HG03108 (cell line): ENCODE measurements around the gene ANTXR1.

ENCODE experiments used
- ATAC-seq: cut with Tn5 transposase; IDR thresholded peaks from one replicate; pipeline ENCODE4 v1.9.1; 2021; ENCODE audit warnings: moderate library complexity; ENCODE audit not compliant: unreplicated experiment

ANTXR1 gene

DNA sequence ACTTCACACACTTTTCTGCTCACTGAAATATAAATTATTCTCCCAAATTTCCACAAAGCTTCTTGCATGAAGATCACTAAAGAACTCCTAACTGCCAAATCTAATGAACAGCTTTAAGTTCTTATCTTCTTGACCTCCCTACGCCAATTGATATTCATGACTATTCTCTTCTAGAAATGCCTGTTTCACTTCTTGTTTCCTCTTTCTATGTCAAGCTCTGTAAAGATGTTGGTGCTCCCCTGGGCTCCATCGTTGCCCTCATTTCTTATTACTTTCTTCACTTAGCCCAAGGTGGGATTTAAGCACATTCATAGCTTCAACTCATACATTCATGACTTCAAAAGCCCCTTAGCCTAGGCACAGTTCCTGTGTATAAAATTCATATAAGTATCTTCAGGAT is 9.2 kb upstream of the ANTXR1 start:
- ATAC-seq, result no peak

DNA sequence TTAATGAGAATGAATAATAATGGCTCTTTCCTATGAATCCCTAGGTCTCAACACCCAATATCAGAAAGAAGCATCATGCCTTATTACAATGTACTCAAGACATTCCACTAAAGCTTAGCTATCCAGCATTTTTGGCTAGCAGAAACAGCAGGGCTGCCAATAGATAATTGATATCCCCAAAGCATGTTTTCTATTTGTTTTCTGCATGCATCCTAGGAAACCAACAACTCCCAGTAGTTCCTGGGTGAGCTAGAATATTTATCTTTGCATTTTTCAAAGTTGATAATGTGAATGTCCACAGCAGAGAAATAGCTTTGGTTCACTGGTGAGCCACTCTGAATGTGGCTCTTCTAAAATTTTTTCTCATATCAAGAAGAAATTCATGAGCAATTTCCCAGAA is 5.8 kb upstream of the ANTXR1 start:
- ATAC-seq, result no peak

DNA sequence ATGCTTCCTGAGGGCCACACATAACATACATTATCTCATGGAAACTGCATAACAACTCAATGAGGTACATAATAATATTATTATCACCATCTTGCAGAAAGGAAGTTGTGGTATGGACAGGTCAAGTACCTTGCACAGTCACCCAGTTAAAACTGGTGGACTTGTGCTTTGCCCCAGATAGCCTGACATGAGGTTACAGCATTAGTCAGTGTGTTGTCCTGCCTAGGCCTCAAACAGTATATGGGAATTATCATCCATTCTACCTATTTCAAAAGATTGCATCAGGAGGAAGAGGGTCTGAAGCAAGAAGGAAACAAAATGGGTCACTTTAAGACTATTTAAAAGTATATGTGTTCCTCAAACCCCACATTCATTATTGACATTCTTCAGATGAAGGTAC is 5.4 kb upstream of the ANTXR1 start:
- ATAC-seq, result no peak

DNA sequence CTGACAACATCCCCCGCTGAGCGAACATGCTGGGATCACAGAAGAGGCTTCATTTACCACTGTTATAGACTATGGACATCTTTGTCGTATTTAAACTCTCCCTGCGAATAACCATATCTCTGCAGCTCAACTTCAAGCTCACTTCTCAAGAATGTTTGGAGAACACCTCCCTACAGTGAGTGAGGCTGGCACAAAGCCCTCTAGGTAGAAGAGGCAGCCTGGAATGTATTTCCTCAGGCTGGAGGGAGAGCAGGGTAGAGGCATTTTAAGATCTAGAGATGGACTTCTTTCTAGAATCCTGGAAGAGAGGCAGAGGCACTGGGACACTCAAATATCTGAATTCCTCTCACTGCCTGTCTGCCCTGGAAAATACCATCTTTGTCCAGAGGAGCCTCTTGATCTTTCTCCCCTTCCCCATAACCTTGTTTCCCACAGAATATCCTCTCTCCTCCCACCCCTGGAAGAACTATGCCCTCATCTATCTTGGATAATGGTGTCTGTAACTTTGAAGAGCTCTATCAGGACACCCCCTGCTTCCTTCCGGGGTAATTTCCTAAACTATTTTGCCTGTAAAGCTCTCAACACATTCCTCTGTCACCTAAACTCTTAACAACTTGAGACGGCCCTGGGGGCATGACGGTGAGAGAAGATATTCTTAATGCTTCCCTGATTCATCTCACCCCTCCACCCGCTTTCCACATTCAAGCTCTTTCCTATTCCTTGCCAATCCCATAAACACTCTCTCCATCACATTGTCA is 2.4 kb upstream of the ANTXR1 start:
- no peak for ATAC-seq

DNA sequence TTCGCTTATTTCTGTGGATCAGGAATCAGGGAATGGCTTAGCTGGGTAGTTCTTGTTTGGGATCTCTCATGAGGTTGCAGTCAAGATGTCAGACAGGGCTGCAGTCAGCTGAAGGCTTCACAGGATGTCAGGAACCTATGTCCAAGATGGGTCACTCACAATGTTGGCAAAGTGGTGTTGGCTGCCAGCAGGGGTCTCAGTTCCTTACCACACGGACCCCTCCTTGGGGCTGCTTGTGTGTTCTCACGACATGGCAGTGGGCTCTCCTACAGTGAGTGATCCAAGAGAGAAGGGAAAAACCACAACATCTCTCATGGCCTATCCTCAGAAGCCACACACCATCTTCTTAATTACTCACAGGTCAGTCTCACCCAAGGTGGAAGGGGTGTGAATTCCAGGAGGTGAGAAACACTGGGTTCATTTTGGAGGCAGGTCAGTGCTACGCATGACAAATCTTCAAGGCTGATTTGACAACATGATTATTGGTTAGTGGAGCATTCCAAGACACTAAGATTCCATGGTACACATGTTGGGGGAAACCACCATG is 1.3 kb upstream of the ANTXR1 start:
- ATAC-seq, result no peak

DNA sequence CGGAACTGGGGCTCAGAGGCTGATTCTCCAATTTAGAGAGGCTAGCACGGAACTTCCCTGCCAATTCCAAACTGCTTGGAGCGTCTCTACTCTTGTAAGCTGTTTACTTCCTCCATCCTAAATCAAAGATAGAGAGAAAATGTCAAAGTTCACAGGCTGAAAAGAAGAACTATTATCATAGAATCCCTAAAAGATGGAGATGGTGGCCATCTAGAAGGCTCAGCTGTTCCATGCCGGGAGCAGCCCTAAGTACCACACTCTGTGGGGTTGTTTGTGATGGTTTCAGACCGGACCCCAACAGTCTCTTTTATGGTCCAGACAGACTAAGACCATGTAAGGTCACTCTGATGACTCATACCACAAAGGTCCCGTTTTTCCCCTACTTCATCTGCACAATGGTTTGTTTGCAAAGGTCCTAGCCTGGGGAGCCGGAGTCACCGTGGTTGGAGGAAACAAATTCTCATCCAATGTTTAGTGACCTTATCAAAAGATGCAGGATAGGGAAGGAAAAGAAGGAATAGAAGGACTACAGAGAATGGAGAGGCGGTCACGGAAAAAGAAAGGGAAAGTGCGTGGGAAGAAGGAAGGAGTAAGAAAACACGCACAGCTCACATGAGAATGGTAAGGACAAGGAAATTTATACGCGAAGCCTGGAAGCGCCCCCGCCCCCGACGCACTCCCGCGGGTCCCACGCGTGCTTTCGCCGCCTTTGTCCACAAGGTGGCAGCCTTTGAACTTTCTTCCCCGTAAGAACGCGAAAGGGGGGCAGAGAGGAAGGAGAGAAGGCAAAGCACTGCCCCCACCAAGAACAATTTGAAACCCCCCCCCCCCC is 453 bp upstream of the ANTXR1 start:
- ATAC-seq, result no peak

DNA sequence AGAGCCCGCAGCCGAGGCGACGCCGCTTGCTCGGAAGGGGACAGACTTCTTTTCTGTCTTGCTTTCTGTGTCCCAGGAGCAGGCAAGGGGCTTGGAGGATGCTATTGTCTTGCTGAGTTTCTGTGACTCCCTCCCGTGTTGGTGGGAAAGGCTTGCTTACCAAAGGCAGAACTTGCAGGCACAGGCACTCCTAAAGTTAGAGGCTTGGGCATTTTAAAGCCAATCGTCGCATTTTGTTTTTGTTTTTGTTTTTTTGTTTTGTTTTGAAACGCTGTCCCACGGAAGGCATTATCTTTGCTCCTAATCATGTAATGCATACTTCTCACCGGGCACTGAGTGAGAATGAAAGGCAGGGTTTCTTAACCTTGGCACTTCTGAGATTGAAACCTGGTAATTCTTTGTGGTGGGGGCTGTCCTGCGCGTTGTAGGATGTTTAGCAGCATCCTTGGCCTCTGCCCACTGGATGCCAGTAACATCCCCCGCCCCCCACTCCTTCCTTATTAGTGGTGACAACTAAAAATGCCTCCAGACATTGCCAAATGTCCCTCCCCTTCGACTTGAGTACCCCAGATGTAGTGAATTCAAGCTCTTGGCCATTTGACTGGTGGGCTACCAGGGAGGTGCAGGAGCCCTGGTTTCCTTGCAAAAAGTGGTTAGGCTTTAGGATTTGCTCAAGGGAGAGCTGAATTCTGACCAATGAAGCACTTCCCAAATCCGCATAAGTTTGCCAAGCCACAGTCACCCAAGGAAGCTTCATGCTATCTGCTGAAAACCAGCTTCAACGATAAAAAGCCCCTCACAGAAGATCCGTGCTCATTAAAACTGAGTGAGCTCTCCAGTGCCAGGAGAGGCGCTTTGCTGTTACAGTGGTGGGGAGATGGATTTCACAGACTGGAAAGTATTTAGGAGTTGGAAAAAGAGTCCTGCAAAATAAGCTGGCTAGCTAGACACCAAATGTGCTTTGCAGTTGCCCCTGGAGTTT is 1.2 kb downstream of the ANTXR1 start:
- no peak for ATAC-seq

DNA sequence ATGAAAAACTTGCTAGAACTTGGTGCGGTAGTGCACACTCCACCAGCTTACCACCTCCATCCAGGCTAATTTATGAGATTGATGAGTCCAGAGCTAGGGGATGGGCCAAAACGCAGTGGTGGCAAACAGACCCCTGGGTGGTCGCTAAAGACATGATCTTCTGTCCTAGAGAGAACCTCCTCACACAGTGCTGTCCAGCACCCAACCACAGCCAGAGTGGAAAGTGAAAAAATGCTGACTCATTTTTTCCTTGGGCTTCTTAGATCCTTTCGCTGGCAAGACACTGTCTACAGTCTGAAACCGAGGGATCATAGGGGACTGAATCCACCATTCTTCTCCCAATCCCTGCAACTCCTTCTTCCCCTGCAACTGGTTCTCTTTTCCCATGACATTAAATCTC is 4.1 kb downstream of the ANTXR1 start:
- ATAC-seq, result no peak

DNA sequence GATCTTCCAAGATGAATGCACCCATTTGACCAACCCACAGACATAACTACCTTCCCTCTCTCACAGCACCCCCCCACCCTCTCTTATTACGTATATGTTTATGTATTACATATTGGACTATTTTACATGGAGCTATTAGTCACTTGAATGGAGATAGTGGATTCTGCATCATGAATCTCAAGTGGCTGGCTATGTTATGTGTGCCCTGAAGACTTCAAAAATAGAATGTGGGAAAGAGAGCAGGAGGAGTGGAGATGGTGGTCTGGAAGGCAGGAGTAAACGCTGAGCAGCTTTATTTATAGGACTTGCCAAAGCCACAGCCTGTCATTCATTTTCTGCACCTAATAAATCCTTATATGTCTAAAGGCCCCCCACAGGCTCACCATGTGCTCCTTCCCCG is 4.9 kb downstream of the ANTXR1 start:
- ATAC-seq, result no peak

DNA sequence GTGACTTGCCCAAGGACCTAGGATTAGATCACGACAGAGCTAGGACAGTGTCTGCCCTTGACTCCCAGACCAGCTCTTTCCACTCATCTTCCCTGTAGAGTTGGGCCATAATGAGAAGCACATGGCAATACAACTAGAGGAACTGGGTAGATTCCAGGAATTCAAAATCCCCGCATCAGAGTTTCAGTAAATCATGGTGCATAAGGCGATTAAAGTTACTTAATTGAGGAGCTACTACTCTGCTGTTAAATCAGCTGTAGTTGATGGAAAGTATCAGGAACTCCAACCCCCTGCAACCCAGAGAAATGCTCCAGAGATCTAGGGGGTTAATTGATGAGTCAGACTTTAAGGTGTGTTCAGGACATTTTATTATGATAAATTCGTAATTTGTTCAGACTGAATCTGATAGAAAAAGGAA is 5.7 kb downstream of the ANTXR1 start:
- no peak for ATAC-seq

DNA sequence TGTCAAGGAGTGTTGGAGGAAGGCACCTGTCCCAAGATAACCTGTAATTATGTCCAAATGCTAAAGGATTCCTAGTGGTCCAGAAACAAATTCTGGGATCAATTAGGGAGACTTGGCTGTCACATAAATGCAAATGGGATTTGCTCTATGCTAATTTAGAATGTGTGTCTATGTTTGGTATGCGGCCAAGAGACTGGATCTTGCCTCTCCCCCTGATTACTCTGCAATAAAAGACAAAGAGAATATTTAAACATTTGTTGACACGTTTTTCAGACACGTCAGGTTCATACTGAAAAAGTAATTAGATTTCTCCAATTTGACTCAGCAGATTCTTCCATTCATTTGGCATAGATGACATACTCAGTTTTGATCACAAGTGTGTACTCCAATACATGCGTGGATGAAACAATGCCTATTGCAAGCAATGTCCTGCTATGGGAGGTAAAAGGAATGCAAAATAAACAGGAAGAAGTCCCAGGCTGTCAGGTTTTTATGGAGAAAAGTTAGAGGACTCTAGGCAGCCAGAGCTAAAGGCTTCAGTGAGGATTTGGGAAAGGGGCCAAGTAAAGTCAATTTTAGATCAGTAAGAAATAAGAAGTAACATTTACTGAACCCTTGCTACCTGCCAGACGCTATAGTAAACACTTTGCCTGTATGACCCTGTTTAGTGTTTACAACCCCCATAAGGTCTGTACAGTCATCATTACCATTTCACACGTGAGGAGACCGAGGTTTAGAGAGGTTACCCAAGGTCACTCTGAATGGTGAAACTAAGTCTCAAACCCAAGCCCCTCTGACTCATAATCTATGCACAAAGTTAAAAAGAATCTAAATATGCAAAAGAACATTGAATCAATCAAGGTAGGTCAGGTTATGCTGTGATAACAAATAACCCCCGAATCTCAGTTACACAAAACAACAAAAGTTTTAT is 7.8 kb downstream of the ANTXR1 start:
- no peak for ATAC-seq

DNA sequence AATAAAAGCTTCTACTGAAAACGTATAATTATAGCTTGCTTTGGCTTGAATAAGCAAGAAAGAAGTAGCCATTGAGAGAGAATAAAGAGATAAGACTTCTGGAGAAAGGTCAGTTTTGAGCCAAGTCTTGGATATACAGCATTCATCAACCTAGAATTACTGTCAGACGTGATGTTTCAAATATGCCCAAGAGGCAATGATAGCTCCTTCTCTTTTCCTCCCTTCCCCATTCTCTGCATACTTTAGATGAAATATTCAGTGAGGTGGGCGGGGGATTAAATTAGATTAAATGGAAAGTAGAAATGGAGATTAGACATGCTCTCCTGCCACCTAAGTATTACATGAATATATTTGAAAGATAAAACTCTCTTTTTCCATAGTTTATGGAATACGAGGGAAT is 8.7 kb downstream of the ANTXR1 start:
- ATAC-seq, result no peak

DNA sequence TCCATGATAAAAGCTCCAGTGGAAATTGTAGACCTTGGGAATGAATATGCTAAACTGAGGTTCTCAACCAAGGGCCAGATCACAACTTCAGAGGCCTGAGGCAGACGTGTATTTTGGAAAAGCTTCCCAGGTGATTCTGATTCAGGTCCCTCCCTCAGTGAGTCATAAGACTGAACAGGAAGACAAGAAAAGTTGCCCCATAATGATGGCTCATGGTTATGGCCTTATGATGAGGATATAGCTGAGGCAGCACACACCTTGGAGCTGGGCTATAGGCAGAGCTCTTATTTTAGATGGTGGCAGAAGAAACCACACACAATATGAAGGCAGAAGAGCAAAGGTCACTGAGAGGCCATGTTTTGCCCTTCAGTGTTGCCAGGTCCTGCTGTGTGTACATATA is 9.6 kb downstream of the ANTXR1 start:
- no peak for ATAC-seq

DNA sequence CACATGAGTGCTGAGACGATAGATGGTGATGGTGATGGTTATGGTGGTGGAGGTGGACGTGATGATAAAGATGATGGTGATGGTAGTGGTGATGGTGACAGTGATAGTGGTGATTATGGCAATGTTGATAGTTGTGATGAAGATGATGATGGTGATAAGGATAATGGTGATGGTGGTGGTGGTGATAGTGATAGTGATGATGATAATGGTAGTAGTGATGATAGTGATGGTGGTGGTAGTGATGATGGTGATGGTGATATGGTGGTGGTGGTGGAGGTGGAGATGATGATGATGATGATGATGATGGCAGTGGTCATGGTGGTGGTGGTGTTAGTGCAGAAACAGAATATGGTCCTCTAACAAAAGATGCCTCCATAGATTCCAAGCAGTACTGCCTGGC is 10.3 kb downstream of the ANTXR1 start:
- no peak for ATAC-seq

DNA sequence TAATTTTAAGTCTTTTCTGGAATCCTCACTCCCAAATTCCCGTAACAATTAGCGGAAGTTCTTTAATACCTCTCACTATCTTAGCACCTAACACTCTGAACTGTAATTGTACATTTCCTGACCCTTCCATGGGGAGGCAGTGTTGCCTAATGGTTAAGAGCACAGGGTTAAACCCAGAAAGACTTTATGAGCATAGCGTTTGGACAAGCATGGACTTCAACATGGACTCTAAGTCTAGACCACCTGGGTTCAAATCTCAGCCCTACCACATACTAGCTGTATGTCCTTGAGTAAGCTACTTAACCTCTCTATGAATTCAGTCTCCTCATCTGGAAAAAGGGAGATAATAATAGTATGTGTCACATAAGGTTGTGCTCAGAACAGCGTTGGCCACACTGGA is 13.0 kb downstream of the ANTXR1 start:
- no peak for ATAC-seq

DNA sequence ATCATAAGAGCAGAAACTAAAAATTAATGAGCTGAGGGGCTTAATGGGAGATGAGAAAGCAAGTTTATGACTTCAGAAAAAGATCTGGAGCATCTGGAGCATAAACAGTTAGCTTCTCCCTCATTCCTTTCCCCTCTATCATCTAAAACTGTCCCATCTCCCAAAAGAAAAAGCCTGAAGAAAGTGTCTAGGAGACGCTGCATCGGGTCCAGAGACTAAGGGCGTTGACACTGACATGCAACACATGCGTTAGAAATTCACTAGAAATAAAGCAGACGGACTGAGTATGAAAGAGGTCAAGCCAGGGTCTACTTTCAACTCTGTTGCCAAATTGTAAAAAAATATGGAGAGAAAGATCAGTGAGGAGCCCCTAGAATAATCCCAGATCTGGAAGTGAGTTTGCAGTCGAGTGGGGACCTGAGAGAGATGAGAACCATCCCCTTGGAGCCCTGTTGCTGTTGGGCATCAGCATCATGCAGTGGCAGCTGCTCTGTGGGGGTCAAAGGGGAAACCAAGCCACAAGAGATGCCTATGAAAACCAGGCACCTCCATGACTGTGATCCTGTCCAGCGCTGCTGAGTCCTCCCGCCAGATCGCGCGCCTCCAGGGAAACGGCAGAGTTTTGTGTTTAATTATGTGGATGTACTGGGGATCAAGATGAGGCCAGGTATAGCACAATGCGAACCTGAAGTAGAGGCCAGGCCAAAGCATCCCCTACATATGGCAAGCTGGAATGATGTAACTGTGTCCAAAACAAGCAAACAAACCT is 13.9 kb downstream of the ANTXR1 start:
- ATAC-seq, result no peak

DNA sequence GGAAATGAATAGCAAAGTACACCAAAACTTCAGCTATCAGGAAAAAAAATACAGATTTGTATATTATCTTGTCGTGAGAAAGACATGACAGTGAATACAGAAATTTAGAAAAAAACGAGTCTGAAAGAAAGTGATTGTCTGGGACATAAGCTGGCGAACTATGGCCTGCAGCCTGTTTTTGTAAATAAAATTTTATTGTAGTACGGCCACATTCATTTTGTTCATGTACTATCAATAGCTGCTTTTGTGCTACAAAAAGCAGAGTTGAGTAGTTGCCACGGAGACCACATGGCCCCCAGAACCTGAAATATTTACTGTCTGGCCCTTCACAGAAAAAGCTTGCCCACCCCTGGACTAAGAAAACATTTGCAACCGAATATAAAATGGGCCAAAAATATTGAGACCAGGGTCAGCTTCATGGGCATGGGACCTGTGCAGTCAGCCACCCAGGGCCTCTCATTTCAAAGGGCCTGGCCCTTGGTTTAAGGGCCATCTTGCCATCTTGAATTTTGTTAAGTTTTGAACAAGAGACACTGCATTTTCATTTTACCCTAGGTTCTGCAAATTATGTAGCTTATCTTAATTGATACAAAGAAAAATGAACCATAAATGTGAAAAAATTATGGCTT is 17.9 kb downstream of the ANTXR1 start:
- ATAC-seq, result no peak

DNA sequence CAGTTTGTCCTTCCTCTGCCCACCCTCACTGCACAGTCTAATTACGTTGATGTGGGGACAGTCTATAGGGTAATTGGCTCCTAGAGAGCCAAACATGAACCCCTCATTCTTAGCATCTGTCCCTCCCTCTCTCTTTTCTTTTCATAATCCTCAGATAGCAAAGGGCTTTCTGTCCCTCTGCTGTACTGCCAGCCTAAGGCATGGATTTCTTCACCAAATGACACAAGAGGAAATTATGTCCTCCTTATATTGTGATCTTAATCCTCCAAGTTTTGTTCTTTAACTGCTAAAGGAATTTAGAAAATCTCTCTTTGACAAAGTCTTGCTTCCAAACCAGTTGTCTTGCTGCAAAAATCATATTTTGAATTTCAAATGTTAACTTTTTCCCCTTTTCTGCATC is 18.5 kb downstream of the ANTXR1 start:
- no peak for ATAC-seq

DNA sequence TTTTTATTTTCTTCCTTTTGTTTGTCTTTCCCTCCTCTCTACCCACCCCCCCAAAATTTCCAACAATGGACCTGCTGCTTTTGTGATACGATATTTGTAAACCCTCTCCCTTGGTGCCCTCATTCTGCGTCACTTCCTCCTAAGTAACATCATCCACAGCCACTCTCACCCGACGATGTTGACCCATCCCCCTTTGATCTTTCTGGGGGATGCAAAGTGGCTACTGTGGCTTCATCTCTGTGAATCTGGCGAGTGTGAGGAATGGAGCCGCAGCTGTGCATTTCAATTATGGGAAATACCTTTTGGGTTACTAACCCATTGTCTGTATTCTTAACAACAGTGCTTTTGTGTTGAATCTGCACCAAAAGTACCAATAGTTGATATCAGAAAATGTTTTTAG is 19.4 kb downstream of the ANTXR1 start:
- no peak for ATAC-seq
